Kidney (tissue), 14 donors: ENCODE measurements around the gene ZNF76. TPM values are rescaled to one million over a fixed set of nuclear protein-coding genes. Genes with fewer than 3 reads are reported as not detected.

ENCODE experiments used
- DNase-seq, 5 donors: peaks; one replicate each; pipeline ENCODE4 v3.0.0-alpha.2; 2013 to 2020
- FAIRE-seq: peaks from 2 replicates; lab custom pipeline; 2012; peaks lifted over from hg19 to GRCh38; lab: Jason Lieb, UNC
- H3K27ac ChIP-seq, 2 donors: one replicate each; pipeline ENCODE4 v1.7.0; 2013; ENCODE audit warnings: low read depth in 2 of 2, low read length in 2 of 2, inconsistent platforms in 1 of 2
- H3K27me3 ChIP-seq: one replicate; pipeline ENCODE4 v1.7.1; 2013; ENCODE audit warnings: low read length, inconsistent platforms; ENCODE audit not compliant: control insufficient read depth, insufficient read depth
- H3K36me3 ChIP-seq, 3 donors: one replicate each; pipeline versions ENCODE4 v1.7.0 to v1.7.1; 2013; ENCODE audit warnings: low read length in 3 of 3, control low read depth in 1 of 3, inconsistent platforms in 1 of 3; ENCODE audit not compliant: insufficient read depth in 3 of 3, control insufficient read depth in 2 of 3
- H3K4me1 ChIP-seq, 3 donors: one replicate each; pipeline versions ENCODE4 v1.7.0 to v1.7.1; 2013; ENCODE audit warnings: low read length in 3 of 3, inconsistent platforms in 1 of 3, low read depth in 1 of 3; ENCODE audit not compliant: control insufficient read depth in 2 of 3, insufficient read depth in 2 of 3
- H3K4me3 ChIP-seq, 3 donors: one replicate each; pipeline versions ENCODE4 v1.7.0 to v1.8.1; 2013; ENCODE audit warnings: low read length in 3 of 3, control low read depth in 1 of 3, inconsistent platforms in 1 of 3
- H3K9ac ChIP-seq, 3 donors: one replicate each; pipeline versions ENCODE4 v1.7.0 to v1.7.1; 2013; ENCODE audit warnings: low read length in 3 of 3, control low read depth in 1 of 3, inconsistent platforms in 1 of 3
- H3K9me3 ChIP-seq, 3 donors: one replicate each; pipeline versions ENCODE4 v1.7.0 to v1.7.1; 2013; ENCODE audit warnings: low read length in 3 of 3, control low read depth in 1 of 3, inconsistent platforms in 1 of 3; ENCODE audit not compliant: control insufficient read depth in 2 of 3, insufficient read depth in 1 of 3
- CTCF ChIP-seq: IDR thresholded peaks from 3 replicates; pipeline ENCODE4 v1.5.1; 2012; ENCODE audit warnings: mild to moderate bottlenecking, moderate library complexity, borderline replicate concordance; ENCODE audit not compliant: insufficient read depth; ENCODE audit errors: extremely low read depth
- intact Hi-C: fragments of 100-400 bp; cut with DNase I; formaldehyde crosslinking; loops from one replicate; pipeline ENCODE4 v1.11.1; 2022
- polyA plus RNA-seq: library from polyadenylated mRNA; stranded (reverse); fragments of 350-450 nt; fragmentation: Illumina TruSeq; extraction: RNeasy Lipid Tissue Mini Kit (QIAGEN cat#74804); gene quantifications from one replicate; pipeline ENCODE4 v1.2.3, GENCODE V29; 2014; ENCODE audit warnings: low read depth, low replicate concordance; ENCODE audit not compliant: insufficient read depth
- total RNA-seq: library from RNA; stranded (reverse); fragmentation: NEBNext Ultra II Directional; extraction: Animal tissue kit (Norgen Biotek cat#: 25700); gene quantifications from one replicate; pipeline ENCODE4 v1.2.1, GENCODE V29; 2021
- donor health status: control.
- donor health status: control.
- donor health status: control.
- donor health status: control.
- donor health status: control.
- donor health status: DM: yes; HTN: yes; CAD: no.
- donor health status: Normal renal cell carcinoma (clear cell type).

The ZNF76 gene
- total and polyA plus RNA-seq, 2 donors from 2014 or later: 29.1 to 49.2 TPM

GRCh38 chr6:35295036-35295435 lies 35.5 kb downstream of the ZNF76 start:
- H3K27me3 ChIP-seq: no peaks in the 10 kb centered on the region
- intact Hi-C loops: no loop called here
- FAIRE-seq (no peak), DNase-seq (no peak)
- H3K36me3 ChIP-seq: peaks cover 3 to 30% (median 18%) of the 10 kb centered on the region in 3 donors
- peaks cover 0 to 10% (median 0%) of the 10 kb centered on the region in 3 donors for H3K4me1 ChIP-seq
- H3K4me3 ChIP-seq: no peak overlapping the region
- no peak overlapping the region for H3K9ac ChIP-seq
- TF ChIP-seq CTCF: no peak
- H3K27ac ChIP-seq: no peak overlapping the region
- H3K9me3 ChIP-seq: no peaks in the 10 kb centered on the region

GRCh38 chr6:35295521-35296315 lies 36.2 kb downstream of the ZNF76 start:
- TF ChIP-seq CTCF: no peak
- FAIRE-seq (no peak), DNase-seq (no peak)
- intact Hi-C loops: no loop called here
- Histone ChIP-seq H3K4me3 (no peak overlapping the region), H3K9ac (no peak overlapping the region), H3K9me3 (no peaks in the 10 kb centered on the region), H3K27ac (no peak overlapping the region), H3K36me3 (peaks cover 3 to 25% (median 13%) of the 10 kb centered on the region in 3 donors), H3K27me3 (no peaks in the 10 kb centered on the region), H3K4me1 (peaks cover 0 to 10% (median 0%) of the 10 kb centered on the region in 3 donors)

GRCh38 chr6:35296931-35297600 lies 37.5 kb downstream of the ZNF76 start:
- Histone ChIP-seq H3K27me3 (no peaks in the 10 kb centered on the region), H3K9ac (no peak overlapping the region), H3K9me3 (no peaks in the 10 kb centered on the region), H3K27ac (no peak overlapping the region), H3K4me1 (peaks cover 0 to 10% (median 0%) of the 10 kb centered on the region in 3 donors), H3K36me3 (peaks cover 3 to 14% (median 9%) of the 10 kb centered on the region in 3 donors), H3K4me3 (no peak overlapping the region)
- FAIRE-seq: no peak
- intact Hi-C loops: no loop called here
- no peak for DNase-seq
- TF ChIP-seq CTCF: no peak
